IMR-90 (cell line): ENCODE results near the gene CETP. TPM values are rescaled to one million over a fixed set of nuclear protein-coding genes. Genes with fewer than 3 reads are reported as not detected.
"Not testable (repeated sequence)": the region's sequence is repeated elsewhere in the genome, so short reads cannot be mapped to it uniquely, and the experiment has no call there.

ENCODE experiments used
- ATAC-seq: fragments of 200-7000 bp; cut with Tn5 transposase; 2 replicates; pipeline ENCODE4 v1.9.1; 2020; ENCODE audit warnings: low read depth, mild to moderate bottlenecking, moderate library complexity
- BruUV-seq: library from RNA; stranded (reverse); fragments of 400-500 nt; replicated peaks from 2 replicates; lab custom pipeline; 2021; lab: Mats Ljungman, UMichigan
- CTCF ChIA-PET: fragments of 300-600 bp; formaldehyde crosslinking; extraction: SDS; loops from one replicate; lab custom pipeline; 2021; ENCODE audit warnings: antibody characterized with exemption; lab: Yijun Ruan, JAX
- POLR2A ChIA-PET: fragments of 300-600 bp; sonication (Branson Sonifier 250); formaldehyde crosslinking; loops from one replicate; lab custom pipeline; 2022; ENCODE audit warnings: antibody characterized with exemption; ENCODE audit not compliant: unreplicated experiment; lab: Charles Lee
- DNase-seq: peaks from one replicate; pipeline ENCODE4 v3.0.0; 2013
- H2AFZ ChIP-seq: replicated peaks from 2 replicates; pipeline ENCODE3; 2013; ENCODE audit warnings: low read length, mild to moderate bottlenecking; ENCODE audit not compliant: poor library complexity
- H2AK5ac ChIP-seq: 2 replicates; pipeline ENCODE4 v1.6.1; 2013; ENCODE audit warnings: low read depth, low read length, inconsistent platforms
- H2AK9ac ChIP-seq: replicated peaks from 2 replicates; pipeline ENCODE3; 2013; ENCODE audit warnings: mild to moderate bottlenecking, low read depth, low read length, moderate library complexity; ENCODE audit not compliant: poor library complexity
- H2BK120ac ChIP-seq: 2 replicates; pipeline ENCODE4 v1.6.1; 2013; ENCODE audit warnings: low read depth, low read length, inconsistent platforms
- H2BK15ac ChIP-seq: 3 replicates; pipeline ENCODE4 v1.6.1; 2013; ENCODE audit warnings: low read depth, low read length, inconsistent platforms
- H2BK20ac ChIP-seq: 2 replicates; pipeline ENCODE4 v1.6.1; 2013; ENCODE audit warnings: low read depth, mild to moderate bottlenecking, inconsistent platforms, low read length, moderate library complexity
- H2BK5ac ChIP-seq: 2 replicates; pipeline ENCODE4 v1.6.1; 2013; ENCODE audit warnings: mild to moderate bottlenecking, low read depth, low read length, inconsistent platforms; ENCODE audit not compliant: poor library complexity, severe bottlenecking
- H3K14ac ChIP-seq: replicated peaks from 2 replicates; pipeline ENCODE4 v1.6.1; 2013; ENCODE audit warnings: low read depth, low read length, inconsistent platforms
- H3K18ac ChIP-seq: 2 replicates; pipeline ENCODE4 v1.6.1; 2013; ENCODE audit warnings: low read depth, low read length, control low read depth
- H3K23ac ChIP-seq: 2 replicates; pipeline ENCODE4 v1.6.1; 2013; ENCODE audit warnings: low read depth, low read length, inconsistent platforms
- H3K27ac ChIP-seq: 2 replicates; pipeline ENCODE4 v1.5.1; 2013; ENCODE audit warnings: mild to moderate bottlenecking, control low read depth, low read length; ENCODE audit not compliant: insufficient read depth
- H3K27me3 ChIP-seq: 2 replicates; pipeline ENCODE4 v1.6.1; 2013; ENCODE audit warnings: low read length; ENCODE audit not compliant: control insufficient read depth, insufficient read depth
- H3K36me3 ChIP-seq: 2 replicates; pipeline ENCODE4 v1.6.1; 2013; ENCODE audit warnings: low read length, mixed read lengths; ENCODE audit not compliant: control insufficient read depth, insufficient read depth
- H3K4ac ChIP-seq: 2 replicates; pipeline ENCODE4 v1.6.1; 2013; ENCODE audit warnings: low read depth, low read length, inconsistent platforms
- H3K4me1 ChIP-seq: 2 replicates; pipeline ENCODE4 v1.6.1; 2013; ENCODE audit warnings: low read length, mixed read lengths; ENCODE audit not compliant: control insufficient read depth, insufficient read depth
- H3K4me2 ChIP-seq: 2 replicates; pipeline ENCODE4 v1.6.1; 2013; ENCODE audit warnings: low read depth, mild to moderate bottlenecking, control low read depth, low read length, moderate library complexity
- H3K4me3 ChIP-seq: 2 replicates; pipeline ENCODE4 v1.5.1; 2013; ENCODE audit warnings: low read depth, mild to moderate bottlenecking, control low read depth, low read length, moderate library complexity; ENCODE audit not compliant: insufficient read depth
- H3K56ac ChIP-seq: 2 replicates; pipeline ENCODE4 v1.6.1; 2013; ENCODE audit warnings: low read length, inconsistent platforms; ENCODE audit not compliant: insufficient read depth; ENCODE audit errors: extremely low read depth
- H3K79me1 ChIP-seq, 2 experiments: 2 replicates each; pipeline ENCODE4 v1.6.1; 2013; ENCODE audit warnings: low read length in 2 of 2, inconsistent platforms in 1 of 2, low read depth in 1 of 2
- H3K9ac ChIP-seq: 2 replicates; pipeline ENCODE4 v1.6.1; 2013; ENCODE audit warnings: low read depth, low read length, control low read depth
- H3K9me1 ChIP-seq: 2 replicates; pipeline ENCODE4 v1.6.1; 2013; ENCODE audit warnings: low read length, inconsistent platforms; ENCODE audit not compliant: insufficient read depth
- H3K9me3 ChIP-seq: 2 replicates; pipeline ENCODE4 v1.6.1; 2013; ENCODE audit warnings: low read length; ENCODE audit not compliant: control insufficient read depth, insufficient read depth
- H4K20me1 ChIP-seq: 2 replicates; pipeline ENCODE4 v1.6.1; 2013; ENCODE audit warnings: low read length, inconsistent platforms; ENCODE audit not compliant: insufficient read depth
- H4K5ac ChIP-seq: 2 replicates; pipeline ENCODE4 v1.6.1; 2013; ENCODE audit warnings: mild to moderate bottlenecking, low read depth, low read length, control low read depth
- H4K8ac ChIP-seq, 2 experiments: 2 replicates each; pipeline ENCODE4 v1.6.1; 2013; ENCODE audit warnings: low read depth in 2 of 2, low read length in 2 of 2, control low read depth in 1 of 2, inconsistent platforms in 1 of 2
- H4K91ac ChIP-seq: 2 replicates; pipeline ENCODE4 v1.6.1; 2013; ENCODE audit warnings: low read depth, low read length, inconsistent platforms; ENCODE audit not compliant: insufficient read depth
- CEBPB ChIP-seq: IDR thresholded peaks from 2 replicates; pipeline ENCODE4 v1.6.1; 2012; ENCODE audit warnings: low read depth, low read length, improper control_type of control experiment
- RCOR1 ChIP-seq: IDR thresholded peaks from 2 replicates; pipeline ENCODE4 v1.6.1; 2012; ENCODE audit warnings: mild to moderate bottlenecking, low read length, improper control_type of control experiment; ENCODE audit not compliant: insufficient replicate concordance
- WGBS, 2 experiments: methylation state at CpG; one replicate each; pipeline versions ENCODE4 v1.1.5 to v1.1.7; 2013; ENCODE audit warnings: missing lambda C conversion rate in 2 of 2; ENCODE audit not compliant: insufficient read length in 1 of 2; ENCODE audit errors: extremely low coverage in 2 of 2; 5-methylcytosine and 5-hydroxymethylcytosine counted together
- dilution Hi-C: fragments of 300-500 bp; cut with HindIII; formaldehyde crosslinking; loops from one replicate; pipeline ENCODE4 v1.14.3; 2018; ENCODE audit warnings: low sequenced_read_pairs; ENCODE audit not compliant: unreplicated experiment
- in situ Hi-C: fragments of 300-500 bp; cut with MboI; formaldehyde crosslinking; loops from 3 replicates; pipeline ENCODE4 v1.14.3; 2019; ENCODE audit warnings: low sequenced_read_pairs, inconsistent platforms, mixed read lengths
- intact Hi-C: fragments of 100-400 bp; cut with micrococcal nuclease; formaldehyde crosslinking; loops from 2 replicates; pipeline ENCODE4 v1.10.0; 2022
- polyA plus RNA-seq, 3 experiments: library from polyadenylated mRNA; depleted of rRNA; stranded (reverse); fragments of >200 nt; gene quantifications; 2 replicates each; pipeline ENCODE4 v1.2.3, GENCODE V29; 2012; ENCODE audit warnings: low replicate concordance in 1 of 3
- total RNA-seq: library from RNA; depleted of rRNA; stranded (reverse); fragments of >200 nt; gene quantifications from 2 replicates; pipeline ENCODE4 v1.2.3, GENCODE V29; 2012

The CETP gene
- total and polyA plus RNA-seq, 2 of the 4 experiments (the other 2 are of a cell fraction): not detected

DNA sequence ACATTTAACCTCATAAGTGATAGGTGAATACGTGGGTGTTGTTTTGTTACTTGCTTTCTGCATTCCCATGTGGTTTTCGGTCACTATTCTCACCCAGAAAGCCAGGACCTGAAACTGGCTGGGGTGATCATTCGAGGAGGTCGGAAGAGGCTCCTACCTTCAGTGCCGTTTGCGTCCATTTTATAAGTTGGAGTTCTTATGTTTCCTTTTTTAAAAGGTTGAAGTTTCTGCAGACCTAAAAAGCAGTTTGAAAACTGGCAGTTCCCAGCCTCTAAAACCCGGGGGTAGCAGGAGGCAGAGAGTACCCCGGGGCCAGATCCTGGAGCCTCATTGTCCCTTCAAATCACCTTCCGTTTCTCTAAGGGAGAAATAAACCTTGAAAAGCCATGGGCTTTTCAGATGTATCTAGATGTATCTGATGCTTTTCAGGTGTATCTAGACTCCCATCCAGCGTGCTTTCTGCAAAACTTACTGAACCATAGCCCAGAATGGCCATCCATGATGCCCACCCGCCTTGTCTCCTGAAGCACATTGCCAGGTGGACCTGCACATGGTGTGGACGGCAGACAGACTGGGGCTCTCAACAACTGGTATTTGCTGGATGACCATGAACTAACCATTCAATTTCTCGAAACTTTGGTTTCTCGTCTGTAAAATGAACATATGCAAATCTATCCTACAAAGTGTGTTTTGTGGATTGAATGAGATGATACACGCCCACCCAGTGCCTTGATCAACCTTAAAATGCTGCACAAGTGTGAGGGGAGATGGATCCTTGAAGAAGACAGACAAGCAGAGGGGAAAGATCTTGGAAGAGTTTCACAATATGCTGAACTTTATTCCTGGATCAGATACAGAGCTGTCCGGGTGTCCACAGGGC lies 28.9 kb downstream of the CETP start:
- H3K18ac ChIP-seq: no peak overlapping the region
- POLR2A ChIA-PET: no interaction called here
- CTCF ChIA-PET: interaction anchor here (0.5 kb wide), 1 partner anchor 195 kb away, joined by 4 read pairs; the partner anchor contains the start of genes PSME3IP1 and RSPRY1
- H3K79me1 ChIP-seq: peaks cover 17 to 73% of the 10 kb centered on the region in 2 experiments
- peak overlapping the region; percentile 39; the same call in 1 of the 2 replicates for H2BK120ac ChIP-seq
- no TSS peak for BruUV-seq
- no peak overlapping the region for H2AFZ ChIP-seq
- intact Hi-C loops (no loop called here), dilution Hi-C loops (no loop called here), in situ Hi-C loops (no loop called here)
- no peaks in the 10 kb centered on the region for H3K27me3 ChIP-seq
- no peaks in the 10 kb centered on the region for H3K9me3 ChIP-seq
- H2AK9ac ChIP-seq: peak overlapping the region; percentile 68
- H3K4me2 ChIP-seq: peak overlapping the region; percentile 94
- H4K91ac ChIP-seq: peak overlapping the region; percentile 62; the same call in 1 of the 2 replicates
- peak overlapping the region; percentile 39 to 82; a peak in 2 of 4 replicates for H4K8ac ChIP-seq
- H2BK5ac ChIP-seq: no peak overlapping the region
- peak overlapping the region; percentile 58 for H3K4ac ChIP-seq
- H2AK5ac ChIP-seq: peak overlapping the region; percentile 89
- H2BK20ac ChIP-seq: peak overlapping the region; percentile 23; the same call in 1 of the 2 replicates
- no peaks in the 10 kb centered on the region for H4K20me1 ChIP-seq
- peak; percentile 32; the same call in 1 of the 2 replicates for TF ChIP-seq CEBPB
- TF ChIP-seq RCOR1: no peak
- H3K23ac ChIP-seq: peak overlapping the region; percentile 57
- no peak overlapping the region for H3K4me3 ChIP-seq
- ATAC-seq: no peak
- H3K56ac ChIP-seq: peak overlapping the region; percentile 16; the same call in 1 of the 2 replicates
- H3K4me1 ChIP-seq: peaks cover 26% of the 10 kb centered on the region
- no peak overlapping the region; the same call in 2 of the 3 replicates for H2BK15ac ChIP-seq
- H3K36me3 ChIP-seq: no peaks in the 10 kb centered on the region; the same call in 1 of the 2 replicates
- H3K14ac ChIP-seq: peak overlapping the region; percentile 41
- H3K9ac ChIP-seq: peak overlapping the region; percentile 8; the same call in 1 of the 2 replicates
- H4K5ac ChIP-seq: no peak overlapping the region; the same call in 1 of the 2 replicates
- WGBS, 2 experiments: 92% methylated on average over 8 of the region's 16 CpGs; no CpG with 5 or more reads in 1 of the 2 experiments
- DNase-seq: no peak
- H3K9me1 ChIP-seq: peaks cover 24% of the 10 kb centered on the region
- H3K27ac ChIP-seq: no peak overlapping the region

DNA sequence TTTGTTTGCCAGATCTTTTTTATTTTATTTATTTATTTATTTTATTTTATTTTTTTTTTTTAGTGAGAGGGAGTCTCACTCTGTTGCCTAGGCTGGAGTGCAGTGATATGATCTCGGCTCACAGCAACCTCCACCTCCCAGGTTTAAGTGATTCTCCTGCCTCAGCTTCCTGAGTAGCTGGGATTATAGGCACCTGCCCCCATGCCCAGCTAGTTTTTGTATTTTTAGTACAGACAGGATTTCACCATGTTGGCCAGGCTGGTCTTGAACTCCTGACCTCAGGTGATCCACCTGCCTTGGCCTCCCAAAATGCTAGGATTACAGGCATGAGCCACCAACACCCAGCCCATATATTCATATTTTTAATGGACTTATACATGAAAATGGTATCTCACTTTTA lies 30.7 kb downstream of the CETP start:
- H2BK15ac ChIP-seq, BruUV-seq, POLR2A ChIA-PET, H2BK5ac ChIP-seq, CTCF ChIA-PET, H3K56ac ChIP-seq, H2BK120ac ChIP-seq, H3K36me3 ChIP-seq, H3K4me3 ChIP-seq, H4K5ac ChIP-seq, H3K23ac ChIP-seq, H3K4ac ChIP-seq, in situ Hi-C loops, ATAC-seq, H3K9ac ChIP-seq, H3K4me2 ChIP-seq, H2BK20ac ChIP-seq, H3K14ac ChIP-seq, H3K9me3 ChIP-seq, dilution Hi-C loops, H4K91ac ChIP-seq, H2AK5ac ChIP-seq, H3K27me3 ChIP-seq, DNase-seq, H4K20me1 ChIP-seq, intact Hi-C loops, H2AK9ac ChIP-seq, H2AFZ ChIP-seq, H3K18ac ChIP-seq, H3K27ac ChIP-seq: not testable (repeated sequence)
- no CpG with 5 or more reads among the region's 1 CpG for WGBS, 2 experiments
- Histone ChIP-seq H3K79me1 (peaks cover 22 to 85% of the 10 kb centered on the region in 2 experiments), H3K4me1 (peaks cover 24% of the 10 kb centered on the region), H3K9me1 (peaks cover 18% of the 10 kb centered on the region), H4K8ac (peak overlapping the region; percentile 47 to 87; a peak in 3 of 4 replicates)
